GM18517 (cell line): ENCODE measurements around the gene PIWIL4.

Experiments used
- ATAC-seq: cut with Tn5 transposase; IDR thresholded peaks from one replicate; pipeline ENCODE4 v1.9.1; 2021; ENCODE audit warnings: mild to moderate bottlenecking, moderate library complexity; ENCODE audit not compliant: unreplicated experiment

PIWIL4 gene

GRCh38 chr11:94661444-94661843, 94.3 kb downstream of the PIWIL4 start:
- no peak for ATAC-seq

DNA sequence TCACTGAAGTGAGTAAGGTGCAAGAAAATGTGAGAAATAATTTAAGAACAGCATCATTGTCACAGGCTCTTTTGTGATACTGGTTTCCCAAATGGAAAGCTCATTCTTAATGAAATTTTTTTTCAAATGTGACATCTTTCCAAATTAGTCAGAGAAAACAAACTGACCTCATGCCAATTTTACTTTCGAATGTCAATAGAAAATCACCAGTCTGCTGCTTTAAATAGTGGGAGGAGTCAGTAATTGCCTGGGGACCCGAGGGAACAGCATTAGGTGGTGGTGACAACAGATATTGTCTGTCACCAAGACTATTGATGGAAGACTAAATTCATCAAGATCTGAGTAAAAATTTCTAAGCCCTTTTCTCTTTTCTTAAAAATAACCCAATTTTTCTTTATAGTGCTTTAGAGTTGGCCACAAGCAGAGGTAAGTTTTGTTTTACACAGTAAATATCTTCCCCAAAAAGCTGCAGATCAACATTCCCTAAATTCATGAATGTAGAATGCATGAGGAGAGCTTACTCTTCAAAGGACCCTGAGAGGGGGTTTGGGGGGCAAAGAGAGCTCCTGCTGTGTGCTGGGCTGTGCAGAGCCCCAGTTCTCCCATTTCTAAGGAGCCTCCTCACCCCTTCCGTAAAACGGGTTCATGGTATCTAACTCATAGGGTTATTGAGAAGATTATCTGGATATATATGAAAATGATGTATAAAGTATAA, 95.1 kb downstream of the PIWIL4 start:
- no peak for ATAC-seq

GRCh38 chr11:94662846-94663390, 95.8 kb downstream of the PIWIL4 start:
- no peak for ATAC-seq

DNA sequence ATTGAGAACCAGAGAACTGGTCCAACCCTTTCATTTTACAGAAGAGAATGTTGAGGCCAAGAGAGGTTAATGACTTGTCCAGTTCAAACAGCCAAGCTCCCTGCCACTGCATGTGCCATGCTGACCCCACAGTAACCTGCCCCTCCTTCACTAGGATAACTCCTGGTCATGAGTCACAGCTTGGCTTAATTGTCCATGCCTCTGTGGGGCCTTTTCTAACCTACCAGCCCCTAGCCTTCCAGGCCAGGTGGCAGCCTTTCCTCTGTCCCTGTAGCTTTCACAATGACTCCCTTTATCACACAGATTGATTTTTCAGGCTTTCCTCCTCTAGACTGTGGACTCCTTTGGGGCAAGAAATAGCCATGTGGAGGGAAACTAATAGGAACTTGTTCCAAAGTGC, 97.2 kb downstream of the PIWIL4 start:
- ATAC-seq = no peak

- ATAC-seq = no peak
Measured at GRCh38 chr11:94665116-94665659, 98.0 kb downstream of the PIWIL4 start.

DNA sequence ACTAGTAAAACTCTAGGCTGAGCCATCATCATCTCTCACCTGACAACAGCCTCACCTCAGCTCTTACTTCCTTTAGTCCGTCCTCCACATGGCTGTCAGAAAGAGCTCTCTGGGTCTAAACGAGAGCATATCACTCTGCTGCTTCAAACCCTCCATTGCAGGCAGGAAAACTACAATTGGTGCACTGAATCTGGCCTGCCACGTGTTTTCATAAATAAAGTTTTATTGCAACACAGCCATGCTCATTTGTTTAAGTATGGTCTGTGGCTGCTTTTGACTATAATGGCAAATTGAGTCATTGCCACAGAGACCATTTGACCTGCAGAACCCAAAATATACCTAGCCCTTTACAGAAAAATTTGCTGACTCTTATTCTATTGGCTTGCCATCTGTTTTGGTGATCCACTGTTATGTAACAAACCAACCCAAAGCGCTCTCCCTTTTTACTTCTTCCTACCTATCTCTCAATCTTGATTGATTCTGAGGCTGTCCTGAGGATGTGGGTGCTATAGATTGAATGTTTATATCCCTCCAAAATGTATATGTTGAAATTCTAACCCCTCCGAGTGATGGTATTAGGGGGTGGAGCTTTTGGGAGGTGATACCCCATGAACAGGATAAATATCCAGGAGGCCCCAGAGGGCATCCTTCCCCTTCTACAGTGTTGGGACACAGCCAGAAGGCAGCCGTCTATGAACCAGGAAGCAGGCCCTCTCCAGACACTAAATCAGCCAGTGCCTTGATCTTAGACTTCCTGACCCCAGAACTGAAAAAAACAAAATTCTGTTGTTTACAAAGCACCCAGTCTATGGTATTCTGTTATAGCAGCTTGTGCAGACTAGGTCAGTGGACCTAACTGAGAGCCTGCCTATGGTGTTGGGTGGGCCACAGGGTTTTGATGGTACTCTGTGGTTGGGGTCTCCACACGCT, 99.9 kb downstream of the PIWIL4 start:
- no peak for ATAC-seq

DNA sequence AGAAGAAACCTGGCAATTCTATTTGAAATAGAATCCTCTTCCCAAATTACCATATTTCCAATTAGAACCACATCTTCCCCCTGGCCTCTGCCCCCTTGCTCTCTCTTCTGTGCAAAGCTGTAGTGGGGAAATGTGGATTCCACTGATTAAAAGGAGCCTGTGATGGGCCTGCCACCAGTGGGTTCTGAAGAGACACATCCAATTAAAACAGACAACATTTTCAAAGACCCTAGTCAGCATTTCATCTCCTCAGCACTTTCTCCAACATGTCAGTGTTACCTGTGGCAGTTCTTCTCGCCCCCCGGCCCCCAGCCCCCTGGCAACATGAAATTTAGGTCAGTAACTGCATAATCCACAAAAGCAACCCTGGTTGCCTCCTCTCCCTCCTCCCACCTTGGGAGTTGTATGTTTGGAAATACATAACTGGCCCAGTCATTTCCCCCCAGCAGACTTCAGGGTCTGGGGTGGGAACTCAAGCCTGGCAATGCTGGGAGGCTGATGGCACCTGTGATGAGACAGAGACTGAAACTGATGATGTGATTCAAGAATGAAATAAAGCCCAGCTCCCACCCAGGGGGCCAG, 101.1 kb downstream of the PIWIL4 start:
- no peak for ATAC-seq

GRCh38 chr11:94669023-94669422, 101.9 kb downstream of the PIWIL4 start:
- ATAC-seq = no peak
